HG02798 (cell line): ENCODE data around the gene GEMIN8.
A peak's percentile ranks its signal among the peaks of the same experiment; 100 is the strongest.

Source experiments
- ATAC-seq: cut with Tn5 transposase; IDR thresholded peaks from one replicate; pipeline ENCODE4 v1.9.1; 2021; ENCODE audit warnings: mild to moderate bottlenecking; ENCODE audit not compliant: unreplicated experiment, poor library complexity

The GEMIN8 gene

GRCh38 chrX:14017399-14017798 lies 12.3 kb downstream of the GEMIN8 start:
- ATAC-seq = no peak

GRCh38 chrX:14015941-14016340 lies 13.8 kb downstream of the GEMIN8 start:
- no peak for ATAC-seq

GRCh38 chrX:14015294-14015693 lies 14.4 kb downstream of the GEMIN8 start:
- no peak for ATAC-seq

GRCh38 chrX:14014526-14014925 lies 15.2 kb downstream of the GEMIN8 start:
- no peak for ATAC-seq

GRCh38 chrX:14013054-14013453 lies 16.6 kb downstream of the GEMIN8 start:
- no peak for ATAC-seq

GRCh38 chrX:14010566-14010965 lies 19.1 kb downstream of the GEMIN8 start:
- ATAC-seq = no peak

- ATAC-seq = no peak
Observed at GRCh38 chrX:14006540-14006939, 23.2 kb downstream of the GEMIN8 start.

GRCh38 chrX:14003876-14004425 lies 25.7 kb downstream of the GEMIN8 start:
- no peak for ATAC-seq

GRCh38 chrX:14003028-14003427 lies 26.7 kb downstream of the GEMIN8 start:
- ATAC-seq = no peak

GRCh38 chrX:13996650-13997049 lies 33.0 kb downstream of the GEMIN8 start:
- no peak for ATAC-seq

- no peak for ATAC-seq
Observed at GRCh38 chrX:13994536-13995080, 35.1 kb downstream of the GEMIN8 start.

- ATAC-seq = no peak
Observed at GRCh38 chrX:13994104-13994503, 35.6 kb downstream of the GEMIN8 start.

GRCh38 chrX:13990126-13990800 lies 39.4 kb downstream of the GEMIN8 start:
- ATAC-seq = no peak

- ATAC-seq = peak; percentile 60
Observed at GRCh38 chrX:13985697-13986435, 43.8 kb downstream of the GEMIN8 start.

GRCh38 chrX:13983734-13984133 lies 46.0 kb downstream of the GEMIN8 start:
- ATAC-seq = no peak

- no peak for ATAC-seq
Observed at GRCh38 chrX:13968198-13968597, 61.5 kb downstream of the GEMIN8 start.

GRCh38 chrX:13967636-13968035 lies 62.1 kb downstream of the GEMIN8 start:
- no peak for ATAC-seq

- no peak for ATAC-seq
Observed at GRCh38 chrX:13966793-13967125, 62.9 kb downstream of the GEMIN8 start.

GRCh38 chrX:13966071-13966792 lies 63.5 kb downstream of the GEMIN8 start:
- no peak for ATAC-seq

- ATAC-seq = no peak
Observed at GRCh38 chrX:13965531-13965930, 64.2 kb downstream of the GEMIN8 start.

- ATAC-seq = no peak
Observed at GRCh38 chrX:13956998-13957397, 72.7 kb downstream of the GEMIN8 start.
